ENCODE data around the gene PCID2.

PCID2 gene

DNA sequence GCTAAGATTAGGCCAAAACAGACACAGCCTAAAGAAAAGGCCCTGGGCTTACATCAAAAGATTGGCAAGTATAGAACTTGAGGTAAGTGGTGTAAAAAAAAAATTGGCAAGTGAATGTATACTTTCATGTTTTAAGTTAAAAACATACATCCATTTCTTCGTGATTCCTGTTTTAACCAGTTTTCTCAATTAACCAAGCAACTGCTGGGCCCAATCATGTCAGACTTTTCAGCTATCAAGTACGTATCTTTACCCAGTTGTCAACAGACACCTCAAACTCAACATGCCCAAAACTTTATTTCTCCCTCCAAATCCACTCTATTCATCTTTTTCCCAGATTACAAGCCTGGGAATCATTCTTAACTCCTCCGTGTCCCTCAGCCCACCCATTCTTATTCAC, 1.0 kb downstream of the PCID2 start:
- H3K23ac ChIP-seq (ENCODE audit: low read length), result no peak overlapping the region
- no peak overlapping the region for H2AK5ac ChIP-seq (ENCODE audit: low read length)

GRCh38 chr13:113205428-113205931, 3.0 kb downstream of the PCID2 start:
- no peaks in the 10 kb centered on the region for H3K27me3 ChIP-seq (ENCODE audit: insufficient read depth, low read length)
- H3K4me3 ChIP-seq (ENCODE audit: low read depth, low read length), result no peak overlapping the region
- peaks cover 0 to 5% of the 10 kb centered on the region in 2 experiments for H3K36me3 ChIP-seq (ENCODE audit: control insufficient read depth in 1 of 2, insufficient read depth in 2 of 2, low read length in 2 of 2)
- peaks cover 19% of the 10 kb centered on the region for H3K79me2 ChIP-seq (ENCODE audit: control insufficient read depth, insufficient read depth, low read length, poor library complexity)
- no peak overlapping the region for H3K4me2 ChIP-seq (ENCODE audit: low read length)
- H3K14ac ChIP-seq (ENCODE audit: low read length), result no peak overlapping the region
- no peak overlapping the region for H2AFZ ChIP-seq (ENCODE audit: insufficient read depth, low read length, poor library complexity)
- no CpG with 5 or more reads among the region's 5 CpGs for WGBS (ENCODE audit: extremely low coverage, insufficient coverage, insufficient read length)
- H3K4ac ChIP-seq (ENCODE audit: low read depth, low read length), result peak overlapping the region; percentile 40
- no peak overlapping the region for H2BK120ac ChIP-seq (ENCODE audit: insufficient read depth, low read length, poor library complexity)
- no peak overlapping the region for H4K91ac ChIP-seq (ENCODE audit: low read depth, low read length)
- H3K9ac ChIP-seq (ENCODE audit: low read length), result no peak overlapping the region
- no peak overlapping the region for H3K18ac ChIP-seq (ENCODE audit: low read length)
- no peak overlapping the region for H4K8ac ChIP-seq (ENCODE audit: low read depth, low read length)
- no peak overlapping the region for H3K27ac ChIP-seq (ENCODE audit: low read depth, low read length)
- H2BK5ac ChIP-seq (ENCODE audit: low read depth, low read length, poor library complexity), result no peak overlapping the region
- peaks cover 13% of the 10 kb centered on the region in 2 experiments for H3K4me1 ChIP-seq (ENCODE audit: control insufficient read depth in 1 of 2, insufficient read depth in 2 of 2, low read length in 2 of 2)
- H3K23ac ChIP-seq (ENCODE audit: low read length), result no peak overlapping the region
- no peak for DNase-seq
- peaks cover 20% of the 10 kb centered on the region for H3K79me1 ChIP-seq (ENCODE audit: low read length)
- H4K12ac ChIP-seq (ENCODE audit: low read depth, low read length), result no peak overlapping the region
- no peak overlapping the region for H2AK5ac ChIP-seq (ENCODE audit: low read length)
- peaks cover 5% of the 10 kb centered on the region for H3K9me3 ChIP-seq (ENCODE audit: insufficient read depth, low read depth, low read length)
- H2BK12ac ChIP-seq (ENCODE audit: low read length), result no peak overlapping the region

More for the DNA sequence above, 1.0 kb downstream of the PCID2 start:
- Histone ChIP-seq H4K91ac (ENCODE audit: low read depth, low read length) (no peak overlapping the region), H3K4me2 (ENCODE audit: low read length) (peak overlapping the region; percentile 84), H3K9ac (ENCODE audit: low read length) (no peak overlapping the region), H3K36me3 (ENCODE audit: control insufficient read depth in 1 of 2, insufficient read depth in 2 of 2, low read length in 2 of 2) (peaks cover 0 to 5% of the 10 kb centered on the region in 2 experiments), H3K79me1 (ENCODE audit: low read length) (peaks cover 20% of the 10 kb centered on the region), H2BK120ac (ENCODE audit: insufficient read depth, low read length, poor library complexity) (no peak overlapping the region), H3K4ac (ENCODE audit: low read depth, low read length) (no peak overlapping the region), H3K27ac (ENCODE audit: low read depth, low read length) (no peak overlapping the region), H2AFZ (ENCODE audit: insufficient read depth, low read length, poor library complexity) (no peak overlapping the region), H4K12ac (ENCODE audit: low read depth, low read length) (no peak overlapping the region), H2BK5ac (ENCODE audit: low read depth, low read length, poor library complexity) (no peak overlapping the region), H3K79me2 (ENCODE audit: control insufficient read depth, insufficient read depth, low read length, poor library complexity) (peaks cover 19% of the 10 kb centered on the region), H3K27me3 (ENCODE audit: insufficient read depth, low read length) (no peaks in the 10 kb centered on the region), H4K8ac (ENCODE audit: low read depth, low read length) (no peak overlapping the region), H3K4me3 (ENCODE audit: low read depth, low read length) (no peak overlapping the region), H3K9me3 (ENCODE audit: insufficient read depth, low read depth, low read length) (peaks cover 5% of the 10 kb centered on the region), H3K18ac (ENCODE audit: low read length) (no peak overlapping the region), H3K4me1 (ENCODE audit: control insufficient read depth in 1 of 2, insufficient read depth in 2 of 2, low read length in 2 of 2) (peaks cover 13% of the 10 kb centered on the region in 2 experiments), H3K14ac (ENCODE audit: low read length) (no peak overlapping the region), H2BK12ac (ENCODE audit: low read length) (no peak overlapping the region)
- DNase-seq, result no peak
- WGBS (ENCODE audit: extremely low coverage, insufficient coverage, insufficient read length), result no CpG with 5 or more reads among the region's 3 CpGs

DNA sequence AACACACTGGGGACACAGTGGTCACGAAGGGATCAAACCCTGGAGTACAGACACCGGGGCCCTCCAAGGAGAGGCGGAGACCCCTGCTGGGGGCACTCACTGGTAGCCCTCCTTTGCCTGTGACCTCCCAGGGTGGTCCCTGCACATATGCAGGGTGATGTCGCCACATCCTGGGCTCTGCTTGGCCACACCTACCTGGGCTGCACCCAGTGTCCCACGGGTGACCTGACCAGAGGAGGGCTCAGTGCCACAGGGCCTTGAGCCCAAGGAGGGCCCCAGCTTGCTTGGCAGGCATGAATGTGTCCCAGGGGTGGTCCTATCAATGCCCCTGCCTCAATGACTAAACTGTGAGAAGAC, 4.1 kb downstream of the PCID2 start:
- Histone ChIP-seq H2BK120ac (ENCODE audit: insufficient read depth, low read length, poor library complexity) (no peak overlapping the region), H4K12ac (ENCODE audit: low read depth, low read length) (peak overlapping the region; percentile 15), H3K4me2 (ENCODE audit: low read length) (no peak overlapping the region), H3K9me3 (ENCODE audit: insufficient read depth, low read depth, low read length) (peaks cover 5% of the 10 kb centered on the region), H2BK12ac (ENCODE audit: low read length) (no peak overlapping the region), H2AK5ac (ENCODE audit: low read length) (no peak overlapping the region), H3K27me3 (ENCODE audit: insufficient read depth, low read length) (no peaks in the 10 kb centered on the region), H3K14ac (ENCODE audit: low read length) (no peak overlapping the region), H4K91ac (ENCODE audit: low read depth, low read length) (no peak overlapping the region), H2BK5ac (ENCODE audit: low read depth, low read length, poor library complexity) (no peak overlapping the region), H3K4ac (ENCODE audit: low read depth, low read length) (peak overlapping the region; percentile 76), H3K18ac (ENCODE audit: low read length) (no peak overlapping the region), H4K8ac (ENCODE audit: low read depth, low read length) (no peak overlapping the region), H3K36me3 (ENCODE audit: control insufficient read depth in 1 of 2, insufficient read depth in 2 of 2, low read length in 2 of 2) (peaks cover 3 to 7% of the 10 kb centered on the region in 2 experiments), H2AFZ (ENCODE audit: insufficient read depth, low read length, poor library complexity) (no peak overlapping the region), H3K79me1 (ENCODE audit: low read length) (peaks cover 13% of the 10 kb centered on the region), H3K23ac (ENCODE audit: low read length) (no peak overlapping the region), H3K4me3 (ENCODE audit: low read depth, low read length) (no peak overlapping the region), H3K27ac (ENCODE audit: low read depth, low read length) (no peak overlapping the region), H3K9ac (ENCODE audit: low read length) (no peak overlapping the region), H3K4me1 (ENCODE audit: control insufficient read depth in 1 of 2, insufficient read depth in 2 of 2, low read length in 2 of 2) (peaks cover 13% of the 10 kb centered on the region in 2 experiments), H3K79me2 (ENCODE audit: control insufficient read depth, insufficient read depth, low read length, poor library complexity) (peaks cover 14% of the 10 kb centered on the region)
- DNase-seq, result no peak
- WGBS (ENCODE audit: extremely low coverage, insufficient coverage, insufficient read length), result no CpG with 5 or more reads among the region's 5 CpGs

DNA sequence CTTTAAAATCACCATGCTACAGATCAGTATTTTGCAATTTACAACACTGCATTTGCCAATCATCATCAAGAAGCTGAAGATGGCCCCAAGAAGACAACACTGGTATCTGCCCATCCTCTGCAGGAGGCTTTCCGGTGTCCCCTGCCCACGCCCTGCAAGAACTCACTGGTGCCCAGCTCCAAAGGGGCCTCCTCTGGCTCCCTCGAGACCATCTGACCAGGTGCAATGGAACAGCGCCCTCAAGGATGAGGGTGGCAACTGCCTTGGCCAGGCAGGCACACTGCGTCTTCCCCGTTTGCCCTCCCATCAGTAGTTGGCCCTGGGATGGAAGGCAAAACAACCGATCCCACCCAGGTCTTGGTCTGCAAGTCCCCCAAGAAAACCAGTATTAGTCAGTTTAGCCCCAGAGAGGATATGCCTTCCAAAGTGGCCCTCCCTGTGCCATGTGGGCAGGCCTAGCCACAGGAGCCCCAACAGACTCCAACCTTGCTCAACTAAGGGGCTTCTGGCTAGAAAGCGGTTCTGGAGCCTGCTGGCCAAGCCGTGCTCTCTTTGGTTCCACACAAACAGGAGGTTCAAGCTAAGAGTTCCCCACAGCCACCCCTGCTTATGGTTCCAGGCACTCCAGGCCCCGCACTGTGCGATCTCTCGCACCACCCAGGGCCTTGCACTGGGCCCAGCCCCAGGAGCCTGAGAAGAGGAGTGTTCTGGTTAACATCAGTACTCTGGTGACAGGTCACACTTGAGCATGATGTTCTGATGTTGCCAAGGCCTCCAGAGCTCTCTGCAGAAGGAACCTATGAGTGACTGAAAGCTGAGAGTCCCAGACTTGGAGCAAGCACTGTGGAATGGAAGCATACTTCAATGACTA, 4.7 kb downstream of the PCID2 start:
- no peak overlapping the region for H2BK120ac ChIP-seq (ENCODE audit: insufficient read depth, low read length, poor library complexity)
- H3K79me1 ChIP-seq (ENCODE audit: low read length), result peaks cover 8% of the 10 kb centered on the region
- no peak overlapping the region for H2AK5ac ChIP-seq (ENCODE audit: low read length)
- H4K91ac ChIP-seq (ENCODE audit: low read depth, low read length), result no peak overlapping the region
- peak overlapping the region; percentile 7 for H3K18ac ChIP-seq (ENCODE audit: low read length)
- whole genome bisulfite sequencing (ENCODE audit: extremely low coverage, insufficient coverage, insufficient read length), result no CpG with 5 or more reads among the region's 12 CpGs
- no peak overlapping the region for H3K9ac ChIP-seq (ENCODE audit: low read length)
- H4K12ac ChIP-seq (ENCODE audit: low read depth, low read length), result no peak overlapping the region
- H3K9me3 ChIP-seq (ENCODE audit: insufficient read depth, low read depth, low read length), result peaks cover 5% of the 10 kb centered on the region
- H3K23ac ChIP-seq (ENCODE audit: low read length), result no peak overlapping the region
- no peak overlapping the region for H2BK5ac ChIP-seq (ENCODE audit: low read depth, low read length, poor library complexity)
- H3K4me1 ChIP-seq (ENCODE audit: control insufficient read depth in 1 of 2, insufficient read depth in 2 of 2, low read length in 2 of 2), result peaks cover 13% of the 10 kb centered on the region in 2 experiments
- H3K36me3 ChIP-seq (ENCODE audit: control insufficient read depth in 1 of 2, insufficient read depth in 2 of 2, low read length in 2 of 2), result peaks cover 3 to 7% of the 10 kb centered on the region in 2 experiments
- no peak overlapping the region for H3K14ac ChIP-seq (ENCODE audit: low read length)
- no peak overlapping the region for H3K4me2 ChIP-seq (ENCODE audit: low read length)
- no peak overlapping the region for H3K4me3 ChIP-seq (ENCODE audit: low read depth, low read length)
- no peak overlapping the region for H3K27ac ChIP-seq (ENCODE audit: low read depth, low read length)
- H3K79me2 ChIP-seq (ENCODE audit: control insufficient read depth, insufficient read depth, low read length, poor library complexity), result peaks cover 9% of the 10 kb centered on the region
- no peak overlapping the region for H4K8ac ChIP-seq (ENCODE audit: low read depth, low read length)
- no peak overlapping the region for H2BK12ac ChIP-seq (ENCODE audit: low read length)
- no peak for DNase-seq
- peak overlapping the region; percentile 36 for H3K4ac ChIP-seq (ENCODE audit: low read depth, low read length)
- no peaks in the 10 kb centered on the region for H3K27me3 ChIP-seq (ENCODE audit: insufficient read depth, low read length)
- peak overlapping the region; percentile 8 for H2AFZ ChIP-seq (ENCODE audit: insufficient read depth, low read length, poor library complexity)

All from trophoblast cell (in vitro differentiated cells and primary cell).